Ectodermal cell (in vitro differentiated cells): ENCODE measurements around the gene IPPK.
"Not testable (repeated sequence)": the region's sequence is repeated elsewhere in the genome, so short reads cannot be mapped to it uniquely, and the experiment has no call there.

ENCODE experiments used
- H3K27ac ChIP-seq: 2 replicates; pipeline ENCODE4 v1.7.0; 2013; ENCODE audit warnings: mild to moderate bottlenecking, low read depth, low read length; ENCODE audit not compliant: insufficient read depth, poor library complexity, severe bottlenecking
- H3K27me3 ChIP-seq: 2 replicates; pipeline ENCODE4 v1.7.0; 2013; ENCODE audit warnings: mild to moderate bottlenecking, low read length; ENCODE audit not compliant: insufficient read depth, control insufficient read depth, poor library complexity, severe bottlenecking
- H3K36me3 ChIP-seq: one replicate; pipeline ENCODE4 v1.7.0; 2013; ENCODE audit warnings: low read length; ENCODE audit not compliant: control insufficient read depth, insufficient read depth
- H3K4me1 ChIP-seq: one replicate; pipeline ENCODE4 v1.7.0; 2013; ENCODE audit warnings: low read length; ENCODE audit not compliant: control insufficient read depth, insufficient read depth
- H3K4me3 ChIP-seq: 2 replicates; pipeline ENCODE4 v1.7.0; 2013; ENCODE audit warnings: low read depth, low read length, control low read depth; ENCODE audit not compliant: insufficient read depth
- H3K9me3 ChIP-seq: 2 replicates; pipeline ENCODE4 v1.7.0; 2013; ENCODE audit warnings: mild to moderate bottlenecking, low read length, moderate library complexity; ENCODE audit not compliant: control insufficient read depth
- whole genome bisulfite sequencing, 2 experiments: methylation state at CpG; one replicate each; pipeline ENCODE4 v1.1.7; 2013; ENCODE audit warnings: missing lambda C conversion rate in 2 of 2; 5-methylcytosine and 5-hydroxymethylcytosine counted together

IPPK gene

GRCh38 chr9:92627651-92628050 lies 42.3 kb downstream of the IPPK start:
- H3K27me3 ChIP-seq = no peaks in the 10 kb centered on the region
- no peaks in the 10 kb centered on the region for H3K4me1 ChIP-seq
- no peaks in the 10 kb centered on the region for H3K9me3 ChIP-seq
- WGBS, 2 experiments = 91 to 96% methylated on average over 5 of the region's 5 CpGs
- H3K27ac ChIP-seq = no peak overlapping the region
- no peak overlapping the region for H3K4me3 ChIP-seq
- H3K36me3 ChIP-seq = no peaks in the 10 kb centered on the region

GRCh38 chr9:92626484-92626883 lies 43.4 kb downstream of the IPPK start:
- Histone ChIP-seq H3K4me3 (no peak overlapping the region), H3K36me3 (no peaks in the 10 kb centered on the region), H3K27me3 (no peaks in the 10 kb centered on the region), H3K4me1 (no peaks in the 10 kb centered on the region), H3K27ac (no peak overlapping the region), H3K9me3 (no peaks in the 10 kb centered on the region)

- H3K9me3 ChIP-seq, H3K27me3 ChIP-seq, H3K4me1 ChIP-seq, H3K36me3 ChIP-seq, H3K4me3 ChIP-seq, H3K27ac ChIP-seq: not testable (repeated sequence)
- WGBS, 2 experiments = 90 to 91% methylated on average over 3 of the region's 3 CpGs
These were observed 46.0 kb downstream of the IPPK start for GRCh38 chr9:92623936-92624335.

GRCh38 chr9:92620845-92621244 lies 49.1 kb downstream of the IPPK start:
- Histone ChIP-seq H3K9me3 (no peaks in the 10 kb centered on the region), H3K4me1 (no peaks in the 10 kb centered on the region), H3K4me3 (no peak overlapping the region), H3K27me3 (no peaks in the 10 kb centered on the region), H3K27ac (no peak overlapping the region), H3K36me3 (no peaks in the 10 kb centered on the region)
- WGBS, 2 experiments = 93 to 95% methylated on average over 5 of the region's 5 CpGs

GRCh38 chr9:92619601-92620300 lies 50.2 kb downstream of the IPPK start:
- Histone ChIP-seq H3K27ac (no peak overlapping the region), H3K36me3 (no peaks in the 10 kb centered on the region)
- WGBS, 2 experiments = 93 to 95% methylated on average over 24 of the region's 24 CpGs

GRCh38 chr9:92618633-92619225 lies 51.2 kb downstream of the IPPK start:
- H3K4me3 ChIP-seq = no peak overlapping the region
- no peak overlapping the region for H3K27ac ChIP-seq
- H3K27me3 ChIP-seq = no peaks in the 10 kb centered on the region
- no peaks in the 10 kb centered on the region for H3K9me3 ChIP-seq
- WGBS, 2 experiments = 96 to 97% methylated on average over 10 of the region's 10 CpGs
- H3K36me3 ChIP-seq = no peaks in the 10 kb centered on the region
- H3K4me1 ChIP-seq = no peaks in the 10 kb centered on the region

More at GRCh38 chr9:92619601-92620300, 50.2 kb downstream of the IPPK start:
- Histone ChIP-seq H3K4me1 (no peaks in the 10 kb centered on the region), H3K4me3 (no peak overlapping the region), H3K27me3 (no peaks in the 10 kb centered on the region), H3K9me3 (no peaks in the 10 kb centered on the region)

- H3K27me3 ChIP-seq = no peaks in the 10 kb centered on the region
- H3K36me3 ChIP-seq = no peaks in the 10 kb centered on the region
- no peaks in the 10 kb centered on the region for H3K9me3 ChIP-seq
- WGBS, 2 experiments = 94 to 96% methylated on average over 11 of the region's 11 CpGs
- H3K27ac ChIP-seq = no peak overlapping the region
- no peak overlapping the region for H3K4me3 ChIP-seq
- no peaks in the 10 kb centered on the region for H3K4me1 ChIP-seq
These were observed 51.9 kb downstream of the IPPK start for GRCh38 chr9:92617951-92618510.

- H3K36me3 ChIP-seq = no peaks in the 10 kb centered on the region
- 93 to 96% methylated on average over 11 of the region's 11 CpGs for WGBS, 2 experiments
These were observed 52.6 kb downstream of the IPPK start for GRCh38 chr9:92617195-92617813.

GRCh38 chr9:92616655-92617111 lies 53.2 kb downstream of the IPPK start:
- H3K27me3 ChIP-seq = no peaks in the 10 kb centered on the region
- 93 to 94% methylated on average over 11 of the region's 11 CpGs for WGBS, 2 experiments
- no peak overlapping the region for H3K4me3 ChIP-seq
- no peaks in the 10 kb centered on the region for H3K36me3 ChIP-seq
- no peaks in the 10 kb centered on the region for H3K4me1 ChIP-seq
- no peak overlapping the region for H3K27ac ChIP-seq
- no peaks in the 10 kb centered on the region for H3K9me3 ChIP-seq

More at GRCh38 chr9:92617195-92617813, 52.6 kb downstream of the IPPK start:
- Histone ChIP-seq H3K27ac (no peak overlapping the region), H3K4me3 (no peak overlapping the region), H3K9me3 (no peaks in the 10 kb centered on the region), H3K27me3 (no peaks in the 10 kb centered on the region), H3K4me1 (no peaks in the 10 kb centered on the region)

- Histone ChIP-seq H3K27ac (no peak overlapping the region), H3K4me3 (no peak overlapping the region), H3K4me1 (no peaks in the 10 kb centered on the region), H3K9me3 (no peaks in the 10 kb centered on the region), H3K36me3 (no peaks in the 10 kb centered on the region), H3K27me3 (no peaks in the 10 kb centered on the region)
- WGBS, 2 experiments = 94 to 96% methylated on average over 11 of the region's 11 CpGs
These were observed 53.7 kb downstream of the IPPK start for GRCh38 chr9:92616199-92616641.
